Measurements from ENCODE around the gene JAZF1.
"Not testable (repeated sequence)": the region's sequence is repeated elsewhere in the genome, so short reads cannot be mapped to it uniquely, and the experiment has no call there.

JAZF1 gene

DNA sequence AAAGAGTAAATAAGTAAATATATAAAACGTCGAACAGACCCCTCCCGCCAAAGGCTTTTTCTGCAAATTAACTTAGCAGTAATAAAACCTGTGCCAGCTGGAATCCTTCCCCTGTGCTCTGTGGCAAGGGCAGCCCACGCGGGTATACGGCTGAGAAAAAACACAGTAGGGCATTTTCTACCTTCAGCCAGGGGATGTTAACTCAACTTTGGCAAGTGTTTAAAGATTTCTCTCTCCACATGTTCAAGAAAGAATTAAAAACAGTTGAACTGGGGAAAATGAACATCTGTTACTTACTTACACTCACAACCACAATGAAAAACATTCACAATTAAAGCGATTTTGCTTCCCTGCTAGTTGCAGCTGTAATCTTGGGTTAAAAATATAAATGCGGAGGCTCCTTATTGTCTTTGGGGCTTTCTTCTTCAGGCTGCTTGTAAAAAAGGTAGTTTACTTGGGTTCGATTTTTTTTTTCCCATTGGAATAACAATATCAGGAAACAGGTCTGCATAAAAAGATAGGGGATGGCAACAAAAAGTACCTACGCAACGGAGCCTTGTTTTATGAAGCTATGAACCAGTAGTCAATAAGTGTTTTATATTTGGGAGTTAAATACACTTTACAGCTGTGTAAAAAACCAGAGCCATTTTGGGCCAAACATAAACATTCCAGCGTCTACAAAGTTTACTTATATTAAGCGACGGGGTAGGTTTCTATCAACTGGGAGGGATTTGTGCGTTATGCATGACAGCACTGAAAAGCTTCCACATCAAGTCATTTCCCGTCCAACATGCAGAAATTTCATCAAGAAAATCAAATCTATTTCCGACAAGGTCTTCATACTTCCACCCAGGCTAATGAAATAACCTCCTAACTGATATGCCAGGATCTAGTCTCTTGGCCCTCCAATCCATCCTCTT, 308.0 kb downstream of the JAZF1 start:
- DNase-seq (ENCODE audit: low read depth in 2 of 2): no peak

DNA sequence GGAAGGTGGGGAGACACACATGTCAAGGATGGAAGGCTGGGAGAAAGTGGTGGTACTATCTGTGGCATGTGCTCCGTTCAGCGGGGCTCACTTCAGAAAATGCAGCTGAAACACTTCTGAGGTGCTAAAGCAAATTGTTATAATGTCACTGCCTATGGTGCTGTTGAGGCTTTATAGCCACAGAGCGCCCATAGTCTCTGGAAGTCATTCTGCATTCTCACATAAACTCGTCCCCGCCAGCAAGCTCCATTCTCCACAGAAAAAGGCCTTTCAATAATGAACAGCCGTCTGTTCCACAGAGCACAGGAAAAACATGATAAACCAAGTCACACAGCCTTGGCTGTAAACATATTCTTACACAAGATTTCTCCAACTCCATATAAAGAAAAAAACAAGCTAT, 308.7 kb downstream of the JAZF1 start:
- DNase-seq (ENCODE audit: low read depth in 2 of 2): no peak

DNA sequence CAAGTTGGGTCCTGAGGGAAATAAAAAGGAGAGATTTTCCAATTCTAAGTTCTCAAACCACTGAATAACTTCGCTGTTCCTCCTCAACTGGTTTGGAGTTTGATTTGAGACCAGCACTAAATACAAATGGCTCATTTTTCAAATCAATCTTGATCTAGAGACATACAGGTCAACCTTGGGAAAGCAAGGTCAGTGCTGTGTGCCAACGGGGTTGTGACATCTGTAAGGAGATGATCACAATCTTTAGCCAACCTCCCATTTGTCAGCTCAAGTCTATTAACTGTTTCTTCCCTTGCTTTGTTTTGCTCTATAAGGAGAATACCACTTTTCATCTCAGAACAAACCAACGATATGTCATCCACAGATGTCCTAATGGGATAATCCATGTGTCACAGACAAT, 309.5 kb downstream of the JAZF1 start:
- DNase-seq (ENCODE audit: low read depth in 2 of 2): no peak

DNA sequence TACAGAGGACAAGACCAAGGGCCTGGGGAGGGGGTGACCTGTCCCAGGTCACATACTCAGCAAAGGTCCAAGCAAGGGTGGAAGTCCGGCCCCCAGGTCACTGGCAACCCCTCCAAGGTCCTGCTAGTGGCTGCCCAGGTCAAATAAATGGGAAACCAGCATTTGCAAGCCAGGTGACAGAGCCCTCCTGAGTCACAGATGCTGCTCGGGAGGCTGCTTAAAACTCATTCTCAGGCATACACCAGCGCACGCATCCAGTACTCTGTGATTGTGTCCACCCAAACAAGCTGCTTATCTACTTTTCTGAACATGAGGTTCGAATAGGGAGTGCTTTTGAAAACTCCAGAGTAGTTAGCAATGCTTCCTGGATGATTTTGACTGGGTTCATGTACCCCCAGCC, 310.0 kb downstream of the JAZF1 start:
- no peak for DNase-seq (ENCODE audit: low read depth in 2 of 2)

DNA sequence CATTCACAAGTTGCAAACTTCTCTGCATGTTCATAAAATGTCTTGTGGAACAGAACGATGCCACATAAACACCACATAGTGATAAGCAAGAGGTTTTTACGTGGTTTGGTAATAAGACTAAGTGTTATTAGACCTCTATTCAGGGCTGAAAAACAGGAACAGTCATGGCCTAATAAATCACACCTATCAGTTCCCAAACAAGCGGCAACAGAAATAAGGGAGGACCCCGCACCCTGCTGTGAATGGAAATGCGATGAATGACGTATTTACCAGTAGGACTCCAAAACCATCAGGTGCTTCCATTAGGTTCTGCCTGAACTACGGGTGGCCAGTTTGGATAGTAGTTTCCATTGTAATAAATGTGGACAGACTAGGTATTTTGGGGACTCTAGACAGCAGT, 311.5 kb downstream of the JAZF1 start:
- no peak for DNase-seq (ENCODE audit: low read depth in 2 of 2)

DNA sequence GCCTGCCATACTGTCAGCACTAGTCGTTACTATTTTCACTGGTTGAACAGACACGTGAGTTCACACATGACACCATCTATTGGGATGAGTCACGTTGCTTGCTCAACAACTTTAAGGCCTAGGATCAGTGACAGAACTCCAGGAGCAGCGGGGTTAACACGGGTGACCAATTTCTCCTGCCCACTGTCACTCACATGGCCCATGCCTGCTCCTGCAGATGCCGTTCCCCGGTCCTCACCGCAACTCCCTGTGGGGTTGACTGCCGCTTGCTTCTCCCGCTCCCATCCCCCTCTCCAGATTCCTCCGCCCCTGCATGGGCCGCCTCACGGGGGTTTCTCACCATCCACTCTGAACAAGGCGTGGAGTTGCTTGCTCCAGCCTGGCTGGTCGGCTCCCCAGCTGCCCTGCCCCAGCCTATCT, 312.5 kb downstream of the JAZF1 start:
- no peak for DNase-seq (ENCODE audit: low read depth in 2 of 2)

DNA sequence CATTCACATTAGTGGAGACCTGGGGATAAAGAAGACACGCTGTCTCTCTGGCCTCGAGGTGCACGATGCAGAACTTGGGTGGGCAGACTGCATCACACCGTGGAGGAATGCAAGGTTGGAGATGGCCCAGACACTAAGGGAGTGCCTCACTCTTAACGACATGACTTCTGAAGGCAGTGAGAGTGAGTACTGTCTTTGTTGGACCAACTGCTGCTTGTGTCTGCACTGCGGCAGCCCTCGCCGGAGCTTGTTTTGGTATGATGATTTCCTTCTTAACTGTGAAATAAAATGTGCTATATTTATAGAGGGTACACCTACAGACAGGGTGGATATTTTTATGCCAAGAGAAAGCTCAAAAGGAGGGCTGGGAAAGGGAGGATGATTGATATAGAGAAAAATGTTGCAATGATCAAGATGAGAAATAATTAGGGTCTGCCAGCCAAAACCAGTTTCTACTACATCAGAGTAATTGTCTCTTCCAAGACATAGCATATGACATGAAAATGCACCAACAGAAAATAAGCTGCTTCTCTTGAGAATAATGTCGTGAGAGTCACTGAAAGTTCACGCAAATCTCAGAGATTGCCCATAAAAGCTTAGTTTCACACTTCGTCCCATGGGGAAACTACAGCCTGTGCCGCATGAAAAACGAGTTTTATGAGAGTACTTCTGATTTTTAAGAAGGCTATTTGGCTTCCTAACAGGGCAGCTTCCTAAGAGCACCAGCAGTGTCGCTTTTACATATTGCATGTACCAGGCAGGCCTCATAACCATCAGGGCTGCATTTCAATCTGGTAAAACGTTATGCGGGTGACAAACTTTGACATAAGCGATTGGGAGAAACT, 313.5 kb downstream of the JAZF1 start:
- DNase-seq (ENCODE audit: low read depth in 2 of 2): no peak

DNA sequence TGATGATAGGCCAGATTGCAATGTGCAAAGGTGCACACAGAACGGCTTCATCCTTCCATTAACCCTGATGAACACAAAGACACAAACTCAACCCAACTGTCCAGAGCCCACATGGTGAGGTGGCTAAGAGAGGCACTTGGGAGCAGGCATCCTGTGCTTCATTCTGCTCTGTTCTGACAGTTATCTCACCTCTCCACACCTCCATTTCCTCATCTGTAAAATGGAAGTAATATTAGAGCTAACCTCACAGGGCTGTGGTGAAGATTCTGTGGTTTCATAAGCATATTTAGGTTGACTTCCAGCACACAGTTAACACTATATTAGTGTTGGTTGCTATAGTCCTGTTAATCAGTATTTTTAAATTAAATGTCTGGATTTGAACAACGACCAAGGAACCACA, 314.3 kb downstream of the JAZF1 start:
- DNase-seq (ENCODE audit: low read depth in 2 of 2): no peak

DNA sequence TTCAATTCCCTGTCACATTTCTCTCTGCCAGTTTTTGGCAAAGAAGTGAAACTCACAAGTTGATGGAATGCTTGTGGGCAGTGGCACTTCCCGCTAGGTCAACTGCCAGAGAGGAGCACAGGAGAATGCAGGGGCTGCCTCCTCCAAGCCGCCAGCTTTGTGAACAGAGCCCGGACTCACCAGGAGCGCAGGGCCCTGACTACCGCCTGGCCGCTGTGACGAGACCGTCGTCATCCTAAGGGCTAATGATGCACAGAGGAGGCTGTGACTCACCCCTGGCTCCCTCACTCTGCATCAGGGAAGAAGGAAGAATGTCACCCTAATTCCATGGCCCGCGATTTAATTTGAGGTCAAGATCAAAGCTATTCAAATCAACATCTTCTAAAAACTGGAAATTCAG, 316.7 kb downstream of the JAZF1 start:
- DNase-seq (ENCODE audit: low read depth in 2 of 2): no peak

DNA sequence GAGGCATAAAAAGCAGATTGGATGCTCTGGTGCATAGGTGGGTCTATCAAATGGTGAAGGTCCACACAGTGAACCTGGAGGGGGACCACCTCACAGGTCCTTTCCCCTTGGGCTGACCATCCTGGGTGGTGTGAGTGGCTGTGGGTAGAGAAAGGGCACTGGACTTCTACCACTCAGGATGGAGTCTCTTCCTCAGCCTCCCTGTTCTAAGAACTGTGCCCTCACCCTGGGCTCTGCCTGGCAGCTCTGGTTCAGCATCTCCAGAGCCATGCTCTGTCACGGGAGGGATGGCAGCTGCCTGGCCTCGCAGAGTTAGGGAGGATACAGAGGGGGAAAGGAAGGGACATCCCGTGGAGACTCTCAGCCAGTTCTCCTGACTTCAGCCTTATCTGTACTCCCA, 318.8 kb downstream of the JAZF1 start:
- DNase-seq (ENCODE audit: low read depth in 2 of 2): no peak

DNA sequence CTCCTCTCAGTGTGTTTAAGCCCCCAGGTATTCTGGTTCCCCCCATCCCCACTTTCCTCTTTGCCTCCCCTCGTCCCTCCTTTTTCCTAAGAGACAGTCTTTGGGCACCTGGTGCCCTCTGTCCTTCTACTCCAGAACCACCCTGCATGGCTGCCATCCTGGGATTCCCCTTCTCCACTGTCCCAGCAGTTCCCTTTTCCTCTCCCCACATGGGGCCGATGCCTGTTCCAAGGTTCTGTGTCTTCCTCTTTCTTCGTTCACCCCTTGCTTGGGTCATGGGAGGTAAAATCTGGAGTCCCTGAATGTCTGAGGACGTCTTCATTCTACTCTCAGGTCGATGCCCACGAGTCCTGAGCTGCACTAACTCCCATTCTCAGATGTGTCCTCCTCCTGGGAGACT, 319.8 kb downstream of the JAZF1 start:
- no peak for DNase-seq (ENCODE audit: low read depth in 2 of 2)

DNA sequence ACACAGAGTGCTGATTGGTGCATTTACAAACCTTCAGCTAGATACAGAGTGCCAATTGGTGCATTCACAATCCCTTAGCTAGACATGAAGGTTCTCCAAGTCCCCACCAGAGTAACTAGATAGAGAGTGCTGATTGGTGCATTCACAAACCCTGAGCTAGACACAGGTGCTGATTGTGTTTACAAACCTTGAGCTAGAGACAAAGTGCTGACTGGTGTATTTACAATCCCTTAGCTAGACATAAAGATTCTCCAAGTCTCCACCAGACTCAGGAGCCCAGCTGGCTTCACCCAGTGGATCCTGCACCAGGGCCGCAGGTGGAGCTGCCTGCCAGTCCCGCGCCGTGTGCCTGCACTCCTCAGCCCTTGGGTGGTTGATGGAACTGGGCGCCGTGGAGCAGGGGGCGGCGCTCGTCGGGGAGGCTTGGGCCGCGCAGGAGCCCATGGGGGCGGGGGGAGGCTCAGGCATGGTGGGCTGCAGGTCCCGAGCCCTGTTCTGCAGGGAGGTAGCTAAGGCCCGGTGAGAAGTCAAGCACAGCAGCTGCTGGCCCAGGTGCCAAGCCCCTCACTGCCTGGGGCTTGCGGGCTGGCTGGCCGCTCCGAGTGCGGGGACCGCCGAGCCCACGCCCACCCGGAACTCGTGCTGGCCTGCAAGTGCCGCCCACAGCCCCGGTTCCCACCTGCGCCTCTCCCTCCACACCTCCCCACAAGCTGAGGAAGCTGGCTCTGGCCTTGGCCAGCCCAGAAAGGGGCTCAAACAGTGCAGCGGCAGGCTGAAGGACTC, 323.7 kb downstream of the JAZF1 start:
- DNase-seq (ENCODE audit: low read depth in 2 of 2): not testable (repeated sequence)

DNA sequence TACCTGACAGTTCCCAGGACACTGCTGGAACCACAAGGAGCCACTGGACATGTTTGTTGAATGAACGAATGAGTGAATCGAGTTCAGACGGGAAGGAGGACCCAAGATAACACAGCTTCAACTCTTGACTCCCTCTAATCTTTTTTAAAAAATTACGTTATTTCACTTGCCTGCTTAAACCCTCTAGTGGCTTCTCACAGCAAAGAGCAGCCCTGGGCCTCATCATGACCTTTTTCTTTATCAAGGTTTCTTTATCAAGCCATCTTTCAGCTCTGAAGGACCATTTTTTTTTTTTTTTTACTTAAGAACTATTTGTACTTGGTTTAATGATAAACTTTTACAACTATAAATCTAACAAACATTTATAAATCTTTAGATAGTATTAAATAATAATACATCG, 330.1 kb downstream of the JAZF1 start:
- DNase-seq (ENCODE audit: low read depth in 2 of 2): no peak

DNA sequence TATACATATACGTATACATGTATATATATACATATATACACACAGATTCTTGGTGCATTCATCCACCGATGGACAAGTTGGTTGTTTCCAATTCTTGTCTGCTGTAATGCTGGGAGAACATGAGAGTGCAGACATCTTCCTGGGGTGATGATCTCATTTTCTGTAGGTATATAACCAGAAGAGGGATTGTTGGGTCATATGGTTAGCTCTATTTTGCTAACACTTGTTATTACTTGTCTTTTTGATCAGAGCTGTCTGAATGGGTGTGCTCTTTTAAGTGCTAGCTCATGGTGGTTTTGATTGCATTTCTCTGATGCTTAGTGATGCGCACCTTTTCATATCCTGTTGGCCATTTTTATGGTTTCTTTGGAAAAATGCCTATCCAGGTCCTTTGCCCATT, 334.2 kb downstream of the JAZF1 start:
- no peak for DNase-seq (ENCODE audit: low read depth in 2 of 2)

DNA sequence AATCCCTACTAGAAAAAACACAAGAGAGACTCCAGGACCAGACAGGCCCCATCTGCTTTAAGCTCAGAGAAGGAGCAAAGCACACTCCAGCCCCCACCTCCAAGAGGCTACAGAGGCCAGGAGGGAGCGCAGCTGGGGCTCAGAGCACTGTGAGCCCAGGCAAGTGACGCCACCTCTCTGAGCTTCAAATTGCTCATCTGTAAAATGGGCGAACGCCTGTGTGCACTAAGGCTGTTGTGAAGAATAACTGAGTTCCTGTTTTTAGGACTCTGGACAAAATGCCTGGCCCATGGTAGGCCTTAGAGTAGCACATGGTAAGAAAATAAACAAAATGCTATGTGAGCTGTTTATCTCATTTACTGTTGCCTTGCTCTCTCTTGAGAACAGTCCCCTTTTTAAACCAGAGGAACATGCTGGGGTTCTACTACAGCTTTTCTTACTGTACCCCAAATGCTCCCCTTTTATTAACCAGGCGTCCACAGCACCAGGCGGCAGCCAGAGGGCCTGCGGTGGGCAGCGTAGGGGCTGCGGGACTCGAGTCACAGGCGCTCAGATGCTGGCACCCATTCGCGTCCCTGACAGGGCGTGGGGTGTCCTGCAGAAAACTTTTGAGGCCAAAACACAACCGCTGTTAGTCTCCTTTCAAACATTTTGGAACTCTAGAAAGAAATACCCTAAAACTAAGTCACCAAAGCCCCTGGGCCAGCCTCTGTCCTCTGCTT, 336.9 kb downstream of the JAZF1 start:
- no peak for DNase-seq (ENCODE audit: low read depth in 2 of 2)

DNA sequence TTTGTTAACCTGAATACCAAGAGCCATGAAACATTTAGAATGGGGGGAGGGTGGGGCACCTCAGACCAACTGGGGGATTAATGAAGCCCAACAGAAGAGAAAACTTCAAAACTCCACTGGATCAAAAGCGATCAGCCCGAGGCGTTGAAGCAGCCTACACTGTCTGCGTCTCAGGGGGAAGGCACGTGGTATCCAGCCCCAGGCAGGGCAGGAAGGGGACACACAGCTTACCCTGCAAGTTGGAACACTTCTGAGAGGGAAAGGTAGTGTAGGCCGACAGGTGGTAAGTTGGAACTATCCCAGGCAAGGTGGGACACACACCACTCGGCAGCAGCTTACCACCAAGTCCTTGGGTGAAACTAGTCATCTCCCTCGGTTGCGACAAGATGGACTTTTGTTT, 337.7 kb downstream of the JAZF1 start:
- no peak for DNase-seq (ENCODE audit: low read depth in 2 of 2)

DNA sequence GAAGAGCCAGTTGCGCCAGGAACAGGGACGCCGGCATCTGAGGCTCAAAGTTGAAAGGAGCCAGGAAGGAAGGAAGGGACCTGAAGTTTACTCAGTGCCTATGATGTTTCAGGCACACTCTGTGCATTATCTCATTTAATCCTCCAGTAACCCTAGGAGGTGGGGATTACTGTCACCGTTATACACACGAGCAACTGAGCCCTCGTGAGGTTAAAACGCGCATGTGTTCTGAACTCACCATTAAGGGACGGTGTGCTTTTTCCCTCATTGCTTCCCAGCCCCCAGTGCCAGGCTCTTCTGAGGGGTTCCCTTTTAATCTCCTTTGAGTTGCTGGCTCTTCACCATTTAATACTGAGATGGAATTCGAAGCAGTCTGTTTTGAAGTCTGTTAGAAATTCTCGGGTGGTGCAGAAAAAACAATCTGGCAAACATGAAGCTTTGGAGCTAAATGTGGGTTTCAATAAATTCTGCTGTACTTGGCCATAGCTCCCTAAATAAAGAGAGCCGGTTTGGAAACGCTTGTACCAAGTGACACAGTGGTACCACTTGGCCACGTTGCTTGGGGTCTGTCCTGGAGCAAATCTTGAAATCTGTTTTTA, 338.4 kb downstream of the JAZF1 start:
- no peak for DNase-seq (ENCODE audit: low read depth in 2 of 2)

DNA sequence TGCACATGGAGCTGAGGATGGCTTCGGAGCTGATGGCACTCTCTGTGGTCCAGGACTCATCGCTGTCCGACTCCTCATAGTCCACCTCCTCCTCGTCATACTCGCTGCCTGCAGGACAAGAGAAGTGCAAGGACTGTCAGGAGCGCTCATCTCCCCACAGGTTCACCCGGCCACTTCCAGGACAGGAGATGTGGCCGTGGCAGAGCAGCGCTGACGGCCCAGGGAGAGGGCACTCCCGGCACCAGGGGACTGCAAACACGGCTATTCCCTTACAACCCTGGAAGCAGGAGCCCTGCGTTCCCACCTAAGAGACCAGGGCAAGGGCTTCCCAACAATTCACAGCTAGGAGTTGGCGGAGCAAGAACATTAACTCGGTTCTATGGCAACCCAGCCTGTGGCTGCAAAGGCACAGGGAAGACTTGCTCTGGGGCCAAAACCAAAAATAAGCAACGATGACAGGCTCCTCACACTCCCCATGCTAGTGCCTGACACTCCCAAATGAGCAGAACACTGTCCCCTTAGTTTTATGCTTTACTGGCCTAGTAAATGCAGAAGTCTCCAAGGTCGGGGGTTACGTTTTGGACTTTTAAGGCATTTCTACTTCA, 339.7 kb downstream of the JAZF1 start:
- no peak for DNase-seq (ENCODE audit: low read depth in 2 of 2)

DNA sequence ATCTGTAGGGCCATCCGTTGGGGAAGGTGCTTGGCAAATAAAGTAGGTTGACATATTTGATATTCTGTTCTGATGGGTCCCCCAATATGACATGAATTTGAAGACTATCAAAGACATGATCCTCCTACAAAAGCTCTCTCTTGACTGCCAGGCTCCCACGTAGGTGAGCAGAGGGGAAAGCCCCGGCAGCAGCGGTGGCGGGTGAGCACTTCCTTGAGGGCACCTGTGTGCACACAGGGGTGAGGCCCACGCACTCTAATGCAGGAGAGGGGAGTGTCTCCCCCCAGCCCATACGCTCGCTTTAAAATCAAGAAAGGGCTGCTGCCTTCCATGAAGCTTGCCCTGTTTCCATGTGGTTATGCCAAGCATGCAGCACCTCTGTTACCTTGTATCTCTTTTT, 340.3 kb downstream of the JAZF1 start:
- DNase-seq (ENCODE audit: low read depth in 2 of 2): peak in 1 of 2 donors; percentile 4

DNA sequence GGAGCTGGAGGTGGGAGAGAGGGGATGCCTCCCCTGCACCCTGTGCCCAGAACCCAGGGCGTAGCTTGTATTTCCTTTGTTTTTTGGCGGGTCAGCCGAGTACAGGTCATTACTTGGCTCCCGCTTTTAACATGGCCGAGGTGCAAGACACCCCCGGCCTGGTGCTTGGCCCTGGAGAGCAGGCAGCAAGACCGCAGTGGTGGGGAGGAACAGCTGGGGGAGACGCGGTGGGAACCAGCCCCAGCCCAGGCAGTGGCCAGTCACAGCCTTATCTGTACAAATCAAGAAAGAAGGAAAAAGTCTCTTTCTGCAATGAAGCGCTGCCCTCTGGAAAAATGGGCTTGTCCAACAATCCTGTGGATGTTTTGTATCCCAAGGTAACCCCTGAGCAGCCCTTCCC, 341.5 kb downstream of the JAZF1 start:
- no peak for DNase-seq (ENCODE audit: low read depth in 2 of 2)

DNA sequence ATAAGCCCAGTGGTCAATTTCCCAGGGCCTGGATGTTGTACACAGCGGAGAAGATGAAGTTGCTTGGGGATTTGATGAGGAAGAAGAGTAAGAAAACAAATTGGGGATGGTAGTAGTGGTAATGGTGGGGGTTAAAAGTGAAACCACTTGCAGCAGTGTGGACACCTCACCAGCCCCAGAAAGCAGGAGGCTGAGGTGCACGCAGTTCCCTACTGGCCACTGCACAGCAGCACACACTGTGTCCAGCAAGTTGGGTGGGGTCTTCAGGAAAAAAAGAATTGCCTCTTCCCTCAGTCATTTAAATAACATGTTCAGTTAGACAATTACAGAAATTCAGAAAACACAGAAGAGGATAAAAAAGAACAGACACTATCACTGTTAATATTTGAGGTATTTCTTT, 344.1 kb downstream of the JAZF1 start:
- DNase-seq (ENCODE audit: low read depth in 2 of 2): no peak

Measured in stimulated activated CD4-positive, alpha-beta T cell treated with anti-CD3 and anti-CD28 coated beads, Interleukin-1b, Interleukin-23, amount 100 ng/mL, for 1 hour (primary cell).